Heart right ventricle (tissue), 16 donors: Measurements from ENCODE around the gene TENM4. TPM values are rescaled to one million over a fixed set of nuclear protein-coding genes. Genes with fewer than 3 reads are reported as not detected.

ENCODE experiments used
- ATAC-seq, 8 donors: fragments of 200-7000 bp; cut with Tn5 transposase; one replicate each; pipeline ENCODE4 v1.9.1; 2020; ENCODE audit warnings: mild to moderate bottlenecking in 8 of 8, moderate library complexity in 8 of 8, moderate number of reproducible peaks in 1 of 8
- DNase-seq, 2 donors: peaks; one replicate each; pipeline ENCODE4 v3.0.0-alpha.2; 2020
- H3K27ac ChIP-seq, 10 donors: fragments of 200-600 bp; sonication (generic) in 2 of 10; one replicate each; pipeline versions ENCODE4 v1.5.0 to v1.8.0; 2020 to 2022; ENCODE audit warnings: mild to moderate bottlenecking in 3 of 10
- H3K27me3 ChIP-seq, 7 donors: fragments of 200-600 bp; one replicate each; pipeline ENCODE4 v1.8.0; 2021 to 2022; ENCODE audit warnings: mild to moderate bottlenecking in 2 of 7
- H3K36me3 ChIP-seq, 9 donors: fragments of 200-600 bp; sonication (generic) in 1 of 9; one replicate each; pipeline versions ENCODE4 v1.5.0 to v1.8.0; 2020 to 2022; ENCODE audit warnings: mild to moderate bottlenecking in 2 of 9
- H3K4me1 ChIP-seq, 9 donors: fragments of 200-600 bp; sonication (generic) in 1 of 9; one replicate each; pipeline versions ENCODE4 v1.5.0 to v1.8.0; 2020 to 2022; ENCODE audit warnings: mild to moderate bottlenecking in 4 of 9
- H3K4me3 ChIP-seq, 10 donors: fragments of 200-600 bp; sonication (generic) in 2 of 10; one replicate each; pipeline versions ENCODE4 v1.5.0 to v1.8.0; 2020 to 2022; ENCODE audit warnings: mild to moderate bottlenecking in 7 of 10, moderate library complexity in 2 of 10
- H3K9me3 ChIP-seq, 11 donors: fragments of 200-600 bp in 10 of 11; sonication (generic) in 2 of 11; one replicate each; pipeline versions ENCODE4 v1.5.0 to v1.8.0; 2013 to 2022; ENCODE audit warnings: mild to moderate bottlenecking in 2 of 11, control low read depth in 1 of 11, moderate library complexity in 1 of 11
- CTCF ChIP-seq, 9 donors: fragments of 200-600 bp; sonication (generic) in 2 of 9; IDR thresholded peaks; one replicate each; pipeline versions ENCODE4 v1.5.0 to v1.8.0; 2021 to 2022; ENCODE audit warnings: antibody characterized with exemption in 9 of 9, mild to moderate bottlenecking in 5 of 9, moderate library complexity in 1 of 9
- WGBS, 2 donors: extraction: QIAGEN DNeasy Blood & Tissue Kit; methylation state at CpG; one replicate each; pipeline ENCODE4 v1.1.7; 2013; ENCODE audit warnings: inconsistent platforms in 1 of 2; 5-methylcytosine and 5-hydroxymethylcytosine counted together
- intact Hi-C, 10 donors: fragments of 100-400 bp; cut with DNase I; formaldehyde crosslinking; loops; one replicate each; pipeline versions ENCODE4 v1.11.1 to v1.14.2; 2022
- polyA plus RNA-seq, 2 donors: library from polyadenylated mRNA; stranded (reverse); fragments of 200-250 nt; gene quantifications; one replicate each; pipeline ENCODE4 v1.2.3, GENCODE V29; 2013
- total RNA-seq, 10 donors: library from RNA; stranded (reverse); fragmentation: NEBNext Ultra II Directional in 3 of 10; extraction: Animal tissue kit (Norgen Biotek cat#: 25700) in 3 of 10; gene quantifications; one replicate each; pipeline versions ENCODE4 v1.2.1 to v1.2.4, GENCODE V29; 2021 to 2023
- donor health status: Arrhythmogenic right ventricular cardiomyopathy.
- donor health status: ischemic (EF 13 %, LVEDD 7.1; RV severe dilation, severe dysfunction).
- donor health status: healthy with polysubstance abuse.
- donor health status: DM: no; HTN: yes; CAD: no.
- donor health status: DM: no; HTN: no; CAD: no.
- donor health status: ischemic (EF 25% LVEDD 6.9; RV normal size, moderate dysfunction).
- donor health status: ischemic (EF 25% LVEDD 5.7; RV mildly dilated, moderate dysfunction).
- donor health status: healthy.
- donor health status: DM: yes; HTN: yes; CAD: no.
- donor health status: Ischemic cardiomyopathy.
- donor health status: ischemic (EF 35%, LVEDD 5.7; RV mildly dilated, moderate dysfunction).
- donor health status: nonischemic (EF 11% LVEDD 7.7; RV severe dilation, severe dysfunction).
- donor health status: DM: yes; HTN: yes; CAD: no.
- donor health status: PGD.
- donor health status: ischemic (EF 29% LVEDD 5.4; RV normal size, mild dysfunction).
- donor health status: nonischemic (EF 23%, LVEDD 6.1; RV moderate dilation, normal function).

Gene TENM4
- total and polyA plus RNA-seq, 12 donors = 0.10 to 3.6 (median 0.91) TPM

GRCh38 chr11:78662811-78663210 lies 778.0 kb downstream of the TENM4 start:
- H3K36me3 ChIP-seq = no peaks in the 10 kb centered on the region
- no peak for TF ChIP-seq CTCF (IDR thresholded peaks at IDR 0.05)
- H3K9me3 ChIP-seq = no peaks in the 10 kb centered on the region
- H3K4me3 ChIP-seq = no peak overlapping the region
- ATAC-seq (no peak), DNase-seq (no peak)
- intact Hi-C loops = loop anchor here in 1 of 10 donors (10.0 kb wide), 1 partner anchor 52 kb away; no protein-coding TSS in a partner anchor
- H3K27ac ChIP-seq = no peak overlapping the region
- WGBS, 2 donors = 91 to 95% methylated on average over 2 of the region's 2 CpGs
- no peaks in the 10 kb centered on the region for H3K4me1 ChIP-seq
- no peaks in the 10 kb centered on the region for H3K27me3 ChIP-seq

- no peaks in the 10 kb centered on the region for H3K9me3 ChIP-seq
- no peaks in the 10 kb centered on the region for H3K4me1 ChIP-seq
- intact Hi-C loops = loop anchor here in 1 of 10 donors (10.0 kb wide), 1 partner anchor 54 kb away; no protein-coding TSS in a partner anchor
- H3K27me3 ChIP-seq = no peaks in the 10 kb centered on the region
- H3K27ac ChIP-seq = no peak overlapping the region
- ATAC-seq = no peak
- no peak for TF ChIP-seq CTCF (IDR thresholded peaks at IDR 0.05)
- WGBS, 2 donors = 90 to 96% methylated on average over 4 of the region's 4 CpGs
- no peaks in the 10 kb centered on the region for H3K36me3 ChIP-seq
- DNase-seq = no peak
- no peak overlapping the region for H3K4me3 ChIP-seq
Observed at GRCh38 chr11:78660471-78660870, 780.4 kb downstream of the TENM4 start.

GRCh38 chr11:78659326-78660270 lies 781.2 kb downstream of the TENM4 start:
- Histone ChIP-seq H3K4me3 (no peak overlapping the region), H3K27me3 (no peaks in the 10 kb centered on the region), H3K9me3 (no peaks in the 10 kb centered on the region), H3K27ac (no peak overlapping the region), H3K4me1 (no peaks in the 10 kb centered on the region), H3K36me3 (no peaks in the 10 kb centered on the region)
- TF ChIP-seq CTCF (IDR thresholded peaks at IDR 0.05) = no peak
- WGBS, 2 donors = 83 to 84% methylated on average over 11 of the region's 11 CpGs
- ATAC-seq (no peak), DNase-seq (no peak)
- intact Hi-C loops = loop anchor here in 1 of 10 donors (10.0 kb wide), 2 partner anchors 55 to 295 kb away; no protein-coding TSS in a partner anchor

GRCh38 chr11:78657968-78658839 lies 782.6 kb downstream of the TENM4 start:
- H3K4me3 ChIP-seq = no peak overlapping the region
- DNase-seq (no peak), ATAC-seq (no peak)
- WGBS, 2 donors = 95 to 96% methylated on average over 31 of the region's 31 CpGs
- intact Hi-C loops = loop anchor here in 1 of 10 donors (10.0 kb wide), 1 partner anchor 297 kb away; no protein-coding TSS in a partner anchor
- H3K27ac ChIP-seq = no peak overlapping the region
- H3K27me3 ChIP-seq = no peaks in the 10 kb centered on the region
- H3K9me3 ChIP-seq = no peaks in the 10 kb centered on the region
- TF ChIP-seq CTCF (IDR thresholded peaks at IDR 0.05) = no peak
- no peaks in the 10 kb centered on the region for H3K36me3 ChIP-seq
- H3K4me1 ChIP-seq = no peaks in the 10 kb centered on the region
